OCI-LY3 (cell line): ENCODE measurements around the gene PLXDC2.

Experiments used
- EZH2phosphoT487 ChIP-seq: fragments of 200-600 bp; shearing (Covaris generic); IDR thresholded peaks from 2 replicates; pipeline ENCODE4 v1.6.1; 2018; ENCODE audit warnings: antibody characterized with exemption, mixed run types, low read depth
- TF ChIP-seq, protein P1 (sequence below): fragments of 200-600, 300-600 bp; sonication (generic); IDR thresholded peaks from 2 replicates; pipeline ENCODE4 v1.5.1; 2014; ENCODE audit warnings: antibody characterized with exemption, low read length, low read depth

DNA sequence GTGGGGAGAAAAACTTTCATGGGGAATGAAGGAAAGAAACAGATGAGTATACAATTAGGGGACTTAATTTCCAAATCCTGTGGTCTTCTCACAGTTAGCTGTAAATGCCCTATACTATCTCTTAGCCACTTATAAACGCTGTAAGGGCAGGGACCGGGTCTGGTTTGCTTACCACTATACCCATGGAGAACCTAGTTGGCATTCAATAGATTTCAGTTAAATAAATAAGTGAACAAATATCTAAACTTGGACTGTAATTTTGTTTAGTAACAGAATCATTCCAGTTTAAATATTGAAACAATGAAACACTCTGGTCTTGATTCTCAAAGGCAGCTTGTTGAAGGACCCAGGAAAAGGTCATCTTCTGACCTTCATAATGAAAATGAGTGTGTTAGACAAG is 158.3 kb downstream of the PLXDC2 start:
- TF ChIP-seq, protein P1, sequence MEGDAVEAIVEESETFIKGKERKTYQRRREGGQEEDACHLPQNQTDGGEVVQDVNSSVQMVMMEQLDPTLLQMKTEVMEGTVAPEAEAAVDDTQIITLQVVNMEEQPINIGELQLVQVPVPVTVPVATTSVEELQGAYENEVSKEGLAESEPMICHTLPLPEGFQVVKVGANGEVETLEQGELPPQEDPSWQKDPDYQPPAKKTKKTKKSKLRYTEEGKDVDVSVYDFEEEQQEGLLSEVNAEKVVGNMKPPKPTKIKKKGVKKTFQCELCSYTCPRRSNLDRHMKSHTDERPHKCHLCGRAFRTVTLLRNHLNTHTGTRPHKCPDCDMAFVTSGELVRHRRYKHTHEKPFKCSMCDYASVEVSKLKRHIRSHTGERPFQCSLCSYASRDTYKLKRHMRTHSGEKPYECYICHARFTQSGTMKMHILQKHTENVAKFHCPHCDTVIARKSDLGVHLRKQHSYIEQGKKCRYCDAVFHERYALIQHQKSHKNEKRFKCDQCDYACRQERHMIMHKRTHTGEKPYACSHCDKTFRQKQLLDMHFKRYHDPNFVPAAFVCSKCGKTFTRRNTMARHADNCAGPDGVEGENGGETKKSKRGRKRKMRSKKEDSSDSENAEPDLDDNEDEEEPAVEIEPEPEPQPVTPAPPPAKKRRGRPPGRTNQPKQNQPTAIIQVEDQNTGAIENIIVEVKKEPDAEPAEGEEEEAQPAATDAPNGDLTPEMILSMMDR = no peak
- no peak for TF ChIP-seq EZH2phosphoT487
